ENCODE measurements around the gene ZSCAN22.

DNA sequence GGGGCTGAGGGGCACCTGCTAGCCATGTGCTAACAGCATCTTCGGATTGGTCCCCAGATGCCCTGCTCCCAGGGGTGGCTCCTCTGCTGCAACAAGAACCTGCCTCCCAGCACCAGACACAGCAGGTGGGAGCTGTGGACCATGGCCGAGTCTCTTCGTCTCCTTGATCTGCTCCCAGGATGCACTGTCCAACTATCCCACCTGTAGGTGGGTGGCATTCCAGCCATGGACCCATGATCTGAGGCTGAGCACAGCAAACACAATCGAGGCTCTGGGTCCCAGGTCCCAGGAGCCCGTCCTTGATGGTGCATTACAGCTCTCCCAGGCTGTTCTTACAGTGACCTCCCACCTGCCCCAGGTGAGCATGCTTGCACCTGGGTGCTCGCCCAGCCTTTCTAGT lies 52.5 kb downstream of the ZSCAN22 start:
- no peak for TF ChIP-seq CTCF (IDR thresholded peaks at IDR 0.05)
- no peak for TF ChIP-seq EZH2 (IDR thresholded peaks at IDR 0.05)
- TF ChIP-seq EZH2phosphoT487 (IDR thresholded peaks at IDR 0.05) = no peak
